GM21619 (cell line): Measurements from ENCODE around the gene CACNA1E.

Experiments used
- ATAC-seq: cut with Tn5 transposase; IDR thresholded peaks from one replicate; pipeline ENCODE4 v1.9.1; 2021; ENCODE audit not compliant: unreplicated experiment

The CACNA1E gene

DNA sequence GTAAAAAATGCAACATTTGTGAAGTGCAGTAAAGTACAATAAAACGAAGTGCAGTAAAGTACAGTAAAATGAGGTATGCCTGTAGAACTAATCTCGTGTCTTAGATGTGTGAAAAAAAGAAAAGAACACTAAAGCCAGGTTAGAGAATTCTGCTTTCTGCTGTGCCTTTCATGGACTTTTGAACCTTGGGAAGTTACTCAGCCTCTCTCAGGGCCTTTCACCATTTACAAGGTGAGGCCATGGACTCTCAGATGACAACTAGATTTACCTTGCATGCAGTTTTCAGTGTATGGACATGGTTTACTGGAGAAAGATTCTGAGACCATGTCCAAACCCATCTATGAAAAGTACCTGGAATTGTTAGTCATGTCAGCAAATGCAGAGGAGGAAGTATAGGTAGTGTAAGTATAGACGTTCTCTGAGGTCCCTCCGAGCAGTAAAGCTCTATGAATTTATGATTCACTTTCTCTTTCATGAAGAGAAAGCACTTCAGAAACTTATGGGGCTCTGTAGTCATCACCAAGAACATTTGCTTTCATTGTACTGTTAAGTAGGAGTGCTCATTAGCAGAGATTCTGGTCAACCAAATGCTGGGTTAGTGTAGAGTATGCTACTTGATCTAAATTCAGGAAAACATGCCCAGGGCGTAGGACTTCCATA lies 143.1 kb downstream of the CACNA1E start:
- no peak for ATAC-seq

DNA sequence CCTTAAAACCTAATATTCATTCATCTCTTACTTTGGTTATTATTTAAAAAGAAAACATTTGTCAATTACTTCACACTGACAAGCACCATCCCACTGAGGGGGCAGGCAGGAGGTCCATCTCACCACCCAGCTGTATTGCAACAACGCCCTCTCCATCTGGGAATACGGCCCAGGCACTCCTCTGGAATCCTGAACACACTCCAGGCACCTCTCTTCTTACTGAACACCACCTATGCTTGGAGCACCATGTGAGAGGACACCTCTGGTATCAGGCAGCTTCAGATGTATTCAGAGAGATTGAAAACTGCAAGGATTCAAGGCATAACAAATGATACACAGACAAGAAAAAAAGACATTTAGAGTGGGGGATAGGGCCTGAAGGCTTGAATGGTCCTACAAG lies 147.1 kb downstream of the CACNA1E start:
- no peak for ATAC-seq

DNA sequence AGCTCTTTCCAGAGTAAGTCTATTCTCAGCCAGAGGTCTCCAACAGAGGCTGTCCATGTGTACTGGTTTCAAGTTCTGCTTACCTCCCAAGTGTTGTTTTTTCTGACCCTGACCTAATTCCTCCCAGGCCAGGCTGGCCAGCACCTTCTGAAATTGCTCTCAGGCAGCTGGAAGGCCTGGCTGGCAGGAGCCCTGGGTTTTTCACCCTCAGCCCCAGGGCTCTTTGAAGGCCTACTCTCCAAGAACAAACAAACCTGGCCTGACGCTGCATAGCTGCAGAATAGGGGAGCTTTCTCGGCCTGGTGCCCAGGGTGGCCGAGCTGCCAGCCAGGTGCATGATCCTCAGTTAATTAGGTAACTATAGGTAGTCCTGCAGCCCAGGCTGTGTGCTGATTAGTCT lies 147.5 kb downstream of the CACNA1E start:
- ATAC-seq: no peak

DNA sequence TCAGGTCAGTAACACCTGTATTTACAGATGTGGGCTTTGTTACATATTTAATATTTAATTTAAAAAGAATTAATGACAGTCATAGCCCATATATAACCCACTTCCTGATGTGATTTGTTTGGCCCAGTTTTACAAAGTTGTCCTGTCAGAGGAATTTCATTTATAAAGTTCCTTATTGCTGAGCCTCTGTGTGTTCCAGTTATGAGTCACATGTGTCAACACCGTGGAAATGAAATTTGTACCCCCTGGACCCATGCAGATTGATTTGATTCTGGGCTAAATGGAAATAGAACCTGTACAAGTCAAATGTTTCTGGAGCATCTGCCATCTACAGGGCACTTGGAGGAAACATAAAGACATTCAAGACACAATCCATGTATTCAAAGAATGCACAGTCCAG lies 149.2 kb downstream of the CACNA1E start:
- ATAC-seq: no peak

DNA sequence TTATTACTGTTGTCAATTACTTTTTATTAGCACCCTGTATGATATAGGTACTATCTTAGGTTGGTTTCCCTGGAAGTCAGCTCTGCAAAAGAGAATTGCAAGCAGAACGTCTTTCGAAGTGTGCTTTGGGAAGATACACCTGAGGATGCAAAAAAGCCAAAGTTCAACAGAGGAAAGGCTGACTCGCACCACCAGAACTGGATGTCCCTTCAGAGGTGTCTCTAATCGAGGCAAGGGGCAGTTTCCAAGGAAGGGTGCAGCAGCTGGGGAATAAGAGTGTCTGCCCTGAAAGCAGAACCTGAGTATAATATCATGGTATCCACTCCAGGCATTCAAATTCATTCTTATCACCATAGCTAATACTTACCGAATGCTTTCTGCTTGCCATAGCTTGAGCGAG lies 149.6 kb downstream of the CACNA1E start:
- no peak for ATAC-seq

DNA sequence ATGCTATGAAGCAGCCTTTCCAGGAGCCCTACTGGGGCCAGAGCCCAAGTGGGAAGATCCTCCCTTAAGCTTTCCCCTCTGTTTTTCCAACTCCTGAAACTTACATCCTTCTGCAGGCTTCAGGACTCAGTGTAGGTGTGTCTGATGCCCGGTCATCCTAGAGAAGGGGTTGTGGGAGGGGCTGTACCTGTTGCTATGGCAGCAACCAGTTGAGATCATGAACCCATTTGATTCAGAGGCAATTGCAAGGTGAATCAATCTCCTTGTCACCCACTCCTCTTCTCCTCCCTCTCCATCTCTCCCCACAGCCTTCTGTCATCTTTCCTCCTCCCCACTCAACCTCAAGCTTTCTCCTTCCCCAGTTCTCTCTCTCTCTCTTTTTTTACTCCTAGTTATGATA lies 151.8 kb downstream of the CACNA1E start:
- no peak for ATAC-seq

DNA sequence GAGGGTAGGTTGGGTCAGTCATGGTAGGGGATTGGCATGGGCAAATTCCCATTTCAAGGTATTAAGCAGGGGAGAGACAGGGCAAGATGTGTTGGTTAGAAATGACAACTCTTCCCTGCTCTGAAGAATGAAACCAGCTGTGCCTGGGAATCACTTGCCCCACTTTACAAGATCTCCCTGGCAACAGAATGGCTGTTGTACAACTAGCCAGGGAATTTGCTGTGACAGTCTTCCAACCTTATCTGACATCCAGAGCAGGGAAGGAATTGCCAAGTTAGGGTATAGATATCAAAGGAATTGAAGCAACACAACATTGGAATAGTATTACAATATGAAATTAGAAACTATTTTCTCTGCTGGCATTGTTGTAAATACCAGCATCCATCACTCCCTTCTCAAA lies 154.7 kb downstream of the CACNA1E start:
- ATAC-seq: no peak

DNA sequence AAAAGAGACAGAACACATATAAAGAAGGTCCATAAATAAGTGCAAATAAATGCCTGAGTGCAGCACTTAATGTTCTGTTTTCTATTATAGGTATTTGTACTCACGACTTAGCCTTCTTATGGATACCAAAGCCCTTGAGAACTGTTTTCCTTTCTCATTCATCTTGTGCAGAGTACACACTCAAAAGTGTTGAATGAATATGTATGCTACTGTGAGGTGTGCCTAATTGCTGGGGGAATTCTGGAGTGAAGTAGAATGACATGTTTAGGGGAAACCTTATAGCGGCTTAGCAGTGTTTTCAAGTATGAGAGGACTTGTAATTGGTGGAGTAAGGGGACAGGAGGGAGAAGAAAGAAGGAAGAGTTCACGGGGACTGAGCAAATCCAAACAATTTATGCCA lies 157.6 kb downstream of the CACNA1E start:
- no peak for ATAC-seq

DNA sequence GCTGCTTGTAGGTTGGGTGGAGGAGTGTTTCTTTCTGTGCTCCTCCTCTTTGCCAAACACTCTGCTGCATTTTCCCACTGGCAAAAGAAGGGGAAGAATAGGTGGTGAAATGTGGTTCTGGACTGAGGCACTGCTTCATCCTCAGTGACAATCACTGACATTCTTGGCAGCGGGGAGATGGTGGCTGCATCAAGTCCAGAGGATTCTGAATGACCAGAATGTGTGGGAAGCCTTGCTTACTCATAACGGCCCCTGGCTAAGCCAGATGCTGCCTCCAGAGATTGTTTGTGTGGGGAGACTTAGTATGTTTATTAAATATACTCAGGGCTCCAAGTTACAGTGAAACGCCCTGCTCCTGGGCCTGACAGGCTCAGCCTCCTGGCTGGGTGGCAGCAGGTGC lies 160.3 kb downstream of the CACNA1E start:
- ATAC-seq: no peak

DNA sequence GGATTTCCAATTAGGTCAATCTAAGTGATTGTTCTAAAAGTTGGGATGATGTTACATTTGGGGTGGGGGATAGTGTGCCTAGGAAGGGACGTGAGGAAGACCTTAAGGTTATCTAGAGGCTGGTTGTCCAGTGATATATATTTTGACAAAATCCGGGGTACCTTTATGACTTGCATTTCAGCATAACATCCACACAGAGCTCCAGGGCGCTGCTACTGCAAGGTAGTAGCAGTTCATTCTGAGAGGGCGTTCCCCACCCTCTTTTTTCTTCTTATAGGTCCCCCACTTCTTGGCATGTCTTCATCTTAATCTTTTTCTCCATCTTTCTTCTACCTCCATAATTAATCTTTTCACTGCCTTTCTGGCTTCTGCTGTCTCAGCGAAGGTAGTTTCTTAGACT lies 161.9 kb downstream of the CACNA1E start:
- no peak for ATAC-seq

DNA sequence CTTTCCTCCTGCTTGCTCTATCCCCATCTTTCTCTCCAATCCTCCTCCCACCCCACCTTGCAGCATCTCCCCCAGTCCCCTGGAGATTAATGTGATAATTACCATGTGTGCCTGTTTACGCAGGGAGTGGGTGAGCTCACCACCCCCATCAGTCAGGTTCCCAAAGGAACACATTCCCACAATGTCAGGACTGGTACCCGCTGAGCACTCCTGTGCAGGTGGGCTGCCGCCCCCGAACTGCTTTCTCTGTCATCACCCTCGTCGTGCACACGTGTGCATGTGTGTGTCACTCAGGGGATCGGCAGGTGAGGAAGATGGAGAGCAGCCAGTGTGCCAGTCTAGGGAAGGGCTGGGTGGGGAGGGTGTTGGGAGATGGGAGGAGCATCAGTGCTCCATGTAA lies 163.4 kb downstream of the CACNA1E start:
- no peak for ATAC-seq

DNA sequence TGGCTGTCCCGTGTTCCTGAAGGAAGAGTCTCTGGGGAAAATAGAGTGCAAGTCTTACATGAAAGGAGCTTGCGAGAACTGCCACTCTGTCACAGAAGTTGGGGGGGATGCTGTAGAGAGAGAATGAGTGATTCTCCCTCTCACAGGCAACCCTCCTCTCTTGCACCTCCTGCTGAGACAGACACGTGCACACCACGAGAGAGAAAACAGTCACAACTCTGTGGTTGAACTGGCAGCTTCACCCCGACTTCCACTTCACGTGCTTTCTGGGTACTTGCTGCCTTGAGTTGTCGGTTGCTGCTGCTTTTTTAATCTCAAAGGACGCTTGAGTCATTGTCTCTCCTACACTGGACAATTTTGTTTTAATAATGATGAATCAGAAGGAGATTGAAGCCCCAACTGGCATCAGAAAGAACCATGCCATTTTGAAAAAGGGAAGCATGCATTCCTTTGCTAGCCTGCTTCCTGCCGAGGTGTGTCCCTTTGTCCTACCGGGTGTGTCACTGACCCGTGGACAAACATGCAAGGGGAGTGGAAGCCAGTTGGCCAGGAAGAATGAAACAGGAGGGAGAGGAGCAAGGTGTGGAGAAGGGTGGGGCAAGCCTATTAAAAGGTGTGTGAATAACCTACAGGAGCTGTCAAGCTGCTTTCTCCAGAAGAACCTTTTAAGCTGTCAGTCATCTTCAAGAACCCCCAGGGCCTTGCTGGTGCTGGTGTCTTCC lies 164.2 kb downstream of the CACNA1E start:
- no peak for ATAC-seq

DNA sequence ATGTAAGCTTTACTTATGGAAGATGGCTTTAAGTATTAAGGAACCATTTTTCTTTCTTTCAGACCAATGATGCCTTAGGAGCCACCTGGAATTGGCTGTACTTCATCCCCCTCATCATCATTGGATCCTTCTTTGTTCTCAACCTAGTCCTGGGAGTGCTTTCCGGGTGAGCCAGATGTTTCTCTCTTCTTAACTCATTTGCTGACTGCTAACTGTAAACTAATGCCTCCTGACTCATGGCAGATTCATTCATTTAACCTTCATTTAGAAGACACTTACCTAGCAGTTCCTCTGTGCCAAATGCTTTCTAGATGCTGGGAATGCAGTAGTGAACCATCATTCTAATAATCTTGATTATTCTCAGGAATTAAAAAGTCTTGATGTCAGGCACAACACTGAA lies 168.0 kb downstream of the CACNA1E start:
- ATAC-seq: no peak

DNA sequence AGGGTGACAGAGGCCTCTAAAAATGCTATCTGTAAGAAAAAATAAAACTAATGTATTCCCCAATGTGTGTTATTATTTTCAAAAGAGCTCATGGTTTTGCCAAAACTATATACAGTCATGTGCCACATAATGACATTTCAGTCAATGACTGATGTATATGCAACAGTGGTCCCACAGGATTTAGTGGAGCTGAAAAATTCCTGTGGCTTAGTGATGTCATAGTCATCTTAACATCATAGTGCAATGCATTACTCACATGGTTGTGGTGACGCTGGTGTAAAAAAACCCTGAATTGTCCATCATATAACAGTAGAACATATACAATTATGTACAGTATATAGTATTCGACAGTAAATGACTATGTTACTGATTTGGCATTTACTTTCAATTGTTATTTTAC lies 172.4 kb downstream of the CACNA1E start:
- no peak for ATAC-seq

DNA sequence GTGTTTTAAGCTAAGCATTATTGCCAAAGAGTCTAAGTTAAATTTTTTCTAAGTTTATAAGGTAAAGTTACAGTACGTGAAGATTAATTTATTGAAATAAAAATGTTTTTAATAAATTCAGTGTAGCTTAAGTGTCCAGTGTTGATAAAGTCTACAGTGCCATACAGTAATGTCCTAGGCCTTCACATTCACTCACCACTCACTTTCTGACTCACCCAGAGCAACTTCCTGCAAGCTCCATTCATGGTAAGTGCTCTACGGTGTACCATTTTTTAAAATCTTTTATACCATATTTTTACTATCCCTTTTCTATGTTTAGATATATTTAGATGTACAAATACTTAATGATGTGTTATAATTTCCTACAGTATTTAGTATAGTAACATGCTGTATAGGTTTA lies 173.2 kb downstream of the CACNA1E start:
- ATAC-seq: no peak

DNA sequence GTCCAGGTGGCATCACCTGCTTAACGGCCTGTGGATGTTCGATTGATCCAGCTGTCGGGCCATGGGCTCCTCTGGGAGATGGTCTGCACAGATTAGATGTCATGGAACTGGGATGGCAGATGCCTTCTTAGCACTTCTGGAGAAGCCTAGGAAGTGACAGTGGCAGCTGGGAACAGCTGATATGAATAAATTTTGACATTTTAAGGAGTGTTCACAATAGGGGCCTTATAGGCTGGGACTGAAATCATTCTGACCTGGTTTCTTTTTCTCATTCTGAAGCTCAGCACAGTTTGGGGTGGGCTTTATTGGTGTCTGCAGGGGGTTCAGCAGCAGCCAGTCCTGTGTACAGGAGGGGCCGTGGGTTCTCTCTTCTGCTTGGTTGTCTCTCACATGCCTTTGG lies 175.3 kb downstream of the CACNA1E start:
- ATAC-seq: no peak

DNA sequence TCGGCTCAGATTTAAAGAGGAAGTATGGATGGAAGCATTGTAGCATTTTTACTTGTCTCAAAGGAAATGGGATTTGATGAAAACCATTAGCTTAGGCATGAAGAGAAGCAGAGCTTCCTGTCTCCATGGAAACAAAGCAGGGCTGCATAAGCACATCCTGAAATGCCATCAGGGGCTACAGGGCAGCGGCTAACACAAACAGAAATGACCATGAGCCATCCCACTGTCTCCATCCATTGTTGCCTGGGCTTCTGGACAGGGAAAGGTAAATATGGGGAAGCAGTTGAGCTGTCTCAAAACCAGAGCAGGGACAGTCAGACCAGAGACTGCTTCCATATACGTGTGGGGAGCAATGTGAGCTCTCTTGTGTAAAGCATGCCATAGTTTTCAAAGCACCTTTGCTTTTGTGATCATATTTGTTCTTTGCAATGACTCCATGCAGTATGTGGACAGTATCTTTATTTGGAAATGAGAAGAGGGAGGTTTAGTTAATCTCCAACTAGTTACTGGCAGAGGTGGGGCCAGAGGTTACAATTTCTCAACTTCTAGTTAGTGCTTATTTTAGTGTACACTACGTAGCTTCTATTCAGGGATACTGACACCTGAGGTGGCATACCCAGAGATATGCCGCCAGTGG lies 176.1 kb downstream of the CACNA1E start:
- no peak for ATAC-seq

DNA sequence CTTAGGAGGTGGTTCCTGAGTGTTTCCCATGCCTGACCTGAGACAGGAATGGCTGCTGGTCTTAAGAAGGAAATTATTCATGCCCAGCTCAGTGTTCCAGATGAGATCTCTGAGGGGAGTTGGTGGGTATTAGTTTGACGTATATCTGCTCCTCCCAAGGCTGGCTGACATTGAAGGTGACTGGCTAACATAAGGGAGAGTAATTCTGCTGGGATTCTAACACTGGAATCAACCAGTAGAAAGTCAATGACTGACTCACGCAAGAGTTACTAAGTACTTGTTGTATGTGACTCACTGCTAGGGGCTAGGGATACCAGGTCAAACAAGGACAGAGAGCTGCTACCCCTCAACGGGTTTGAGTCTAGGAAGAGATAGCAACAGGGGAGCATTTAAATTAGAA lies 177.3 kb downstream of the CACNA1E start:
- no peak for ATAC-seq

DNA sequence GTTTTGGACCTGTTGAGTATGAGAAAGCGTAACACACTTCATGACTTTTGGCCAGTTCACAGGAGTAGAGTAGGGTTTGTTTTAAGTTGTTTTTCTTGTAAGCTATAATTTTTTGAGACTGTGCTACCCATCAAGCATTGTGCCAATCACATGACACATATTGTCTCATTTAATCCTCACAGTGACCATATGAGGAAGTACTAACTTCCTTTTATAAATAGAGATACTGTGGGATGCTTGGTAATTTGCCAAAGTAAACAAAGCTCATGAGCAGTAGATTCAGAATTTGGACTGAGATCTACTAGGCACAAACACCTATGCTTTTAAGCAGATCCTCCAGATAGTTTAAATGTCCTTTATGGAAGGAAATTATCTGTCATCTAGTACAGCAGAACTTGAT lies 178.3 kb downstream of the CACNA1E start:
- no peak for ATAC-seq

DNA sequence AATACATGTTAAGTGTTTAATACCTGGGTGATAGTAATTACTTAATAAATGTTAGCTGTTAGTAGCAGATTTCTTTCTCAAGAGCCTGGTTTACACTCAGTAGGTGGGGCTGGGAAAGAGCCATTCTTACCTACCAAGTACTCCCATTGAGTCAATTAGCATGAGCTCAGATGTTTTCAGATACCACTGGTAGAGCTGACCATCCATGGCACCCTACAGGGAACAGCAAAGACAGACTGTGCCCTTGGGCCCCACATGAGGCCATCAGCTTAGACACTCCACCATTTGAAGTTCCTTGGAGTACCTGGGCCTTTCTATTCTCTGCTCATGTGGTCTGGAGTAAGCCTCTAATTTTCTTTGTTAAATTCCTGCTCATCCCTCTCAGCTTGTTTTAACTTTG lies 179.3 kb downstream of the CACNA1E start:
- no peak for ATAC-seq

DNA sequence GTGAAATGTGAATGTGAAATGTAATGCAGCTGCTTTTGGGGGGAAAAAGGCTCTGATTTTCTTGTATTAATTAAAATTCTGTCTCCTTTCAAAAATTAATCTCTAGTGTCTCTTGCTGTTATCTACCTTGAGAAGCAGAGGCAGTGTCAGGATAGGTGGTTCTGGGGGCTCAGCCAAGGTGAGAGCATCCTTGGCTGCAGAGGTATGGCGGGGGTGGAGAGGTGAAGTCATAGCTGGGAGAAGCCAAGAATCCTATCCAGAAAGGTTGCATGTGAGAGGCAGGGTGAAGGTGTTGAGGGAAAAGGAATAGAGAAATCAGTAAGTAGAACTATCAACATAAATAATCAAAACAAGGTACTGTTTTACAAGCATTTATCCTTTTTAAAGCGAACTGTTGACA lies 181.2 kb downstream of the CACNA1E start:
- no peak for ATAC-seq

DNA sequence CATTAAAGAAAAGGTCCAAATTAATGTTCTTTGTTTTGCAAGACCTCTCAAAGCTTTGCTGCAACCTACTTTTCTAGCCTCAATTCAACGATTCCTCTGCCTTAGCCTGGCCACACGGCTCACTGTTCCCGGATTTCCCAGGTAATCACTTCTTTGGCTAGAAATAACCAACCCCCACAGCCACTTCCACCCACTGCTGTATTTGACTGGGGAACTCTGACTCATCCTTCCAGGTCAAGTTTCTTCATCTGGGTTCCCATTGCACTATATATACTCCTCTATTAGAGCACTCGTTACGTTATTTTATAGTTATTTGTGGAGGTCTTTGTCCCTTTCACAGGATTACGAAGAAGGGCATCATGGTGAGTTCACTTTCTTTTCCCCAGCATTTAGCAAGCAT lies 185.9 kb downstream of the CACNA1E start:
- no peak for ATAC-seq

DNA sequence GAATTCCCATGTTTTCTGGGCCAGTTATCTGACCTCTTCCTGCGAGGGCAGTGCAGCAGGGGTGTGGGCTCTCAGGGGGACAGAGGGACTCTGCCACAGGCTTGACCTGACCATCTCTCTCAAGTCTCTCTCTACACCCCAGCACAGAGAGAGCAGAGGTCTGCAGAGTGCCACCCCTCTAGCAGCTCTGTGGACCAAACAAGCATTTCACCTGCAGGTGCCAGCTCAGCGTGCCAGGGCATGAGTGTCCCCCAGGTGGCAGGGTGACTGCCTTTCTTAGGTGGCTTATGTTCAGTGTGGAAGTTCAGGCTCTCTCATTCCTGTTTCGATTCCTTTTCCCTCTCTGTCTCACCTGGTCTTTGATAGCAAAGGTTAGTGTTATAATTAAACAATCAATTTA lies 191.3 kb downstream of the CACNA1E start:
- ATAC-seq: no peak
